C4-2B (cell line): ENCODE data around the gene MET.

Experiments
- H3K27ac ChIP-seq: fragments of 450-650 bp; 2 replicates; pipeline ENCODE4 v1.5.1; 2017
- CTCF ChIP-seq: fragments of 450-650 bp; conservative IDR thresholded peaks from 2 replicates; pipeline ENCODE4 v1.5.1; 2017; ENCODE audit warnings: mild to moderate bottlenecking
- ZFX ChIP-seq: fragments of 450-650 bp; IDR thresholded peaks from 2 replicates; pipeline ENCODE4 v1.6.1; 2017

The MET gene

GRCh38 chr7:116699722-116700120, 27.7 kb downstream of the MET start:
- no peak overlapping the region for H3K27ac ChIP-seq
- TF ChIP-seq CTCF (no peak), ZFX (no peak)

- H3K27ac ChIP-seq, result no peak overlapping the region
- TF ChIP-seq CTCF (no peak), ZFX (no peak)
Measured at GRCh38 chr7:116702046-116702785, 30.2 kb downstream of the MET start.

- no peak overlapping the region for H3K27ac ChIP-seq
- TF ChIP-seq CTCF (no peak), ZFX (no peak)
Measured at GRCh38 chr7:116704650-116705228, 32.7 kb downstream of the MET start.

- no peak for TF ChIP-seq ZFX
- no peak for TF ChIP-seq CTCF
- H3K27ac ChIP-seq, result no peak overlapping the region
Measured at GRCh38 chr7:116705419-116705818, 33.4 kb downstream of the MET start.

GRCh38 chr7:116706668-116707126, 34.7 kb downstream of the MET start:
- no peak overlapping the region for H3K27ac ChIP-seq
- TF ChIP-seq CTCF (no peak), ZFX (no peak)

GRCh38 chr7:116707289-116707688, 35.3 kb downstream of the MET start:
- TF ChIP-seq ZFX (no peak), CTCF (no peak)
- no peak overlapping the region for H3K27ac ChIP-seq

GRCh38 chr7:116708248-116708647, 36.3 kb downstream of the MET start:
- H3K27ac ChIP-seq, result no peak overlapping the region
- TF ChIP-seq ZFX, result no peak
- TF ChIP-seq CTCF, result no peak
